Measurements from ENCODE around the gene KCNK15. TPM values are rescaled to one million over a fixed set of nuclear protein-coding genes. Genes with fewer than 3 reads are reported as not detected.

KCNK15 gene
- total and polyA plus RNA-seq, 4 donors, result 0.08 to 0.11 (median 0.08) TPM; not detected in 1

GRCh38 chr20:44776980-44777379 is 31.3 kb downstream of the KCNK15 start:
- 17% methylated on average over 7 of the region's 7 CpGs for WGBS
- H3K36me3 ChIP-seq (ENCODE audit: control insufficient read depth in 4 of 4, insufficient read depth in 3 of 4, low read depth in 1 of 4, low read length in 3 of 4), result no peaks in the 10 kb centered on the region
- H3K27me3 ChIP-seq (ENCODE audit: control insufficient read depth in 4 of 4, insufficient read depth in 4 of 4, low read length in 3 of 4), result peaks cover 0 to 2% (median under 1%) of the 10 kb centered on the region in 4 donors
- TF ChIP-seq REST (IDR thresholded peaks at IDR 0.05), result peak; percentile 97
- TF ChIP-seq HNF4G (IDR thresholded peaks at IDR 0.05), result no peak
- no peak for TF ChIP-seq MAX (IDR thresholded peaks at IDR 0.05)
- TF ChIP-seq, protein P1, sequence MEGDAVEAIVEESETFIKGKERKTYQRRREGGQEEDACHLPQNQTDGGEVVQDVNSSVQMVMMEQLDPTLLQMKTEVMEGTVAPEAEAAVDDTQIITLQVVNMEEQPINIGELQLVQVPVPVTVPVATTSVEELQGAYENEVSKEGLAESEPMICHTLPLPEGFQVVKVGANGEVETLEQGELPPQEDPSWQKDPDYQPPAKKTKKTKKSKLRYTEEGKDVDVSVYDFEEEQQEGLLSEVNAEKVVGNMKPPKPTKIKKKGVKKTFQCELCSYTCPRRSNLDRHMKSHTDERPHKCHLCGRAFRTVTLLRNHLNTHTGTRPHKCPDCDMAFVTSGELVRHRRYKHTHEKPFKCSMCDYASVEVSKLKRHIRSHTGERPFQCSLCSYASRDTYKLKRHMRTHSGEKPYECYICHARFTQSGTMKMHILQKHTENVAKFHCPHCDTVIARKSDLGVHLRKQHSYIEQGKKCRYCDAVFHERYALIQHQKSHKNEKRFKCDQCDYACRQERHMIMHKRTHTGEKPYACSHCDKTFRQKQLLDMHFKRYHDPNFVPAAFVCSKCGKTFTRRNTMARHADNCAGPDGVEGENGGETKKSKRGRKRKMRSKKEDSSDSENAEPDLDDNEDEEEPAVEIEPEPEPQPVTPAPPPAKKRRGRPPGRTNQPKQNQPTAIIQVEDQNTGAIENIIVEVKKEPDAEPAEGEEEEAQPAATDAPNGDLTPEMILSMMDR (IDR thresholded peaks at IDR 0.05; ENCODE audit: low read depth, low read length, missing input control), result no peak
- H3K4me3 ChIP-seq (ENCODE audit: low read depth in 1 of 3, low read length in 3 of 3), result no peak overlapping the region
- H3K4me1 ChIP-seq (ENCODE audit: control insufficient read depth in 4 of 4, insufficient read depth in 4 of 4, low read length in 3 of 4), result no peaks in the 10 kb centered on the region
- H3K9ac ChIP-seq (ENCODE audit: low read depth in 1 of 2, low read length in 2 of 2), result no peak overlapping the region
- no peak overlapping the region for H3K27ac ChIP-seq (ENCODE audit: low read depth in 1 of 2, low read length in 2 of 2)
- H3K9me3 ChIP-seq (ENCODE audit: control insufficient read depth in 4 of 4, low read length in 3 of 4), result no peaks in the 10 kb centered on the region
- DNase-seq (ENCODE audit: low spot score), result no peak

DNA sequence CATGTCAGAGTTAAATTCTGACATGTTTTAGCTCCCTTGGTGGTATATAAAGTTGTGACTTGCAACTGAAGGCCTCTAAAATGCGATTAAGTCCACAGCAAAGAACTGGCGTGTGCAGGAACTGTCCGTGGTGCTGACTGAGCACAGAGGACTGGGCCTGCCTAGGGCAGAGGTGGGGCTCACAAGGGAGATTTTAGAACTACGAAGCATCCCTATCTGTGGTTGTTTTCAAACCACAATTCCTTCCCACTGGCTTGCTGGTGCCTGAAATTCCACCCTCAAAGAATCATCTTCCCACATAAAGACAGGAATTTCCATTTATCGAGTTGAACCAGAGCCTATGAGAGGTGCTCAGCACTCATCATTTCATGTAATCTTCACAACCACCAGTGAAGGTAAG is 34.6 kb downstream of the KCNK15 start:
- H3K4me1 ChIP-seq (ENCODE audit: control insufficient read depth in 4 of 4, insufficient read depth in 4 of 4, low read length in 3 of 4), result no peaks in the 10 kb centered on the region
- H3K36me3 ChIP-seq (ENCODE audit: control insufficient read depth in 4 of 4, insufficient read depth in 3 of 4, low read depth in 1 of 4, low read length in 3 of 4), result no peaks in the 10 kb centered on the region
- no peak overlapping the region for H3K4me3 ChIP-seq (ENCODE audit: low read depth in 1 of 3, low read length in 3 of 3)
- TF ChIP-seq REST (IDR thresholded peaks at IDR 0.05) (peak; percentile 99), RAD21 (IDR thresholded peaks at IDR 0.05) (no peak)
- no peak overlapping the region for H3K27ac ChIP-seq (ENCODE audit: low read depth in 1 of 2, low read length in 2 of 2)
- WGBS, result 32% methylated on average over 5 of the region's 5 CpGs
- H3K27me3 ChIP-seq (ENCODE audit: control insufficient read depth in 4 of 4, insufficient read depth in 4 of 4, low read length in 3 of 4), result peaks cover 0 to 2% (median 0%) of the 10 kb centered on the region in 4 donors
- DNase-seq (ENCODE audit: low spot score), result peak; percentile 53
- no peaks in the 10 kb centered on the region for H3K9me3 ChIP-seq (ENCODE audit: control insufficient read depth in 4 of 4, low read length in 3 of 4)
- H3K9ac ChIP-seq (ENCODE audit: low read depth in 1 of 2, low read length in 2 of 2), result no peak overlapping the region

DNA sequence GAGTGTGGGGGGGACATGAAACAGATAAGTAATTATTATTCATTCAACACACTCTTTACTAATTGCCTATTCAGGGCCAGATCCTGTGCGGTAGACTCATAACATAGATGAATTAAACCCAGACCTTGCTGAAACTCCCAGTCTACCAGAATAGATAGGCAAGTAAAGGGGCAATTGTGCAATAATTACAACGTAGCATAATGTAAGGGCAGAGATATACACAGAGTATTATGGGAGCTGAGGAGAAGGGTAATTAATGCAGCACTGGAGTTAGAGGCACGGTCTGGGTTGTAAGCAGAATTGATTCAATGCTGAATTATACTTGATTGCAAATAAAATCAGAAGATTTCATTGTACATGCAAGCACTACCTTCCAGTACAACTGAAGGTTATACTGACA is 35.5 kb downstream of the KCNK15 start:
- no peak overlapping the region for H3K4me3 ChIP-seq (ENCODE audit: low read depth in 1 of 3, low read length in 3 of 3)
- no peak overlapping the region for H3K27ac ChIP-seq (ENCODE audit: low read depth in 1 of 2, low read length in 2 of 2)
- no peaks in the 10 kb centered on the region for H3K4me1 ChIP-seq (ENCODE audit: control insufficient read depth in 4 of 4, insufficient read depth in 4 of 4, low read length in 3 of 4)
- H3K9me3 ChIP-seq (ENCODE audit: control insufficient read depth in 4 of 4, low read length in 3 of 4), result no peaks in the 10 kb centered on the region
- H3K27me3 ChIP-seq (ENCODE audit: control insufficient read depth in 4 of 4, insufficient read depth in 4 of 4, low read length in 3 of 4), result peaks cover 0 to 4% (median 0%) of the 10 kb centered on the region in 4 donors
- H3K36me3 ChIP-seq (ENCODE audit: control insufficient read depth in 4 of 4, insufficient read depth in 3 of 4, low read depth in 1 of 4, low read length in 3 of 4), result no peaks in the 10 kb centered on the region
- DNase-seq (ENCODE audit: low spot score), result no peak
- H3K9ac ChIP-seq (ENCODE audit: low read depth in 1 of 2, low read length in 2 of 2), result no peak overlapping the region
- TF ChIP-seq SP1 (IDR thresholded peaks at IDR 0.05) (no peak), EGR1 (IDR thresholded peaks at IDR 0.05; ENCODE audit: low read depth in 2 of 2) (no peak), FOXA2 (IDR thresholded peaks at IDR 0.05) (no peak), ATF3 (IDR thresholded peaks at IDR 0.05) (no peak), FOXA1 (IDR thresholded peaks at IDR 0.05) (no peak), RXRA (IDR thresholded peaks at IDR 0.05) (no peak)
- WGBS, result 61% methylated on average over 3 of the region's 3 CpGs
